ENCODE results near the gene MCRIP2. TPM values are rescaled to one million over a fixed set of nuclear protein-coding genes. Genes with fewer than 3 reads are reported as not detected.

Gene MCRIP2
- total and polyA plus RNA-seq, 9 of the 15 experiments (the other 6 are each of a cell fraction or from before 2014, with no cell fraction given), result 0.80 to 120 (median 35.2) TPM

GRCh38 chr16:632486-633335 is 8.9 kb upstream of the MCRIP2 start (continued):
- TF ChIP-seq RREB1 (CRISPR knock-in tag; IDR thresholded peaks at IDR 0.05) (no peak), ZNF639 (CRISPR knock-in tag; conservative IDR thresholded peaks at IDR 0.05 in 1 of 2, IDR thresholded peaks at IDR 0.05 in 1 of 2) (no peak), SMARCE1 (IDR thresholded peaks at IDR 0.05) (no peak), SIN3B (IDR thresholded peaks at IDR 0.05; ENCODE audit: low read depth) (no peak), MYBL2 (IDR thresholded peaks at IDR 0.05; ENCODE audit: low read depth) (no peak), MYBL2 (CRISPR knock-in tag; IDR thresholded peaks at IDR 0.05; ENCODE audit: borderline replicate concordance) (no peak), RBFOX2 (IDR thresholded peaks at IDR 0.05; ENCODE audit: low read depth, low read length) (0 out of 2 replicates have a peak, but pooled peaks have one; percentile 43), HNRNPL (IDR thresholded peaks at IDR 0.05; ENCODE audit: low read depth, low read length) (peak; percentile 18; the same call in 1 of the 2 replicates), SOX6 (IDR thresholded peaks at IDR 0.05) (no peak), POLR2G (IDR thresholded peaks at IDR 0.05; ENCODE audit: low read depth, low read length) (peak; percentile 66), MCM7 (IDR thresholded peaks at IDR 0.05) (no peak), SRSF9 (IDR thresholded peaks at IDR 0.05; ENCODE audit: borderline replicate concordance, low read depth, low read length) (no peak), ZNF707 (CRISPR knock-in tag; conservative IDR thresholded peaks at IDR 0.05) (no peak), PATZ1 (CRISPR knock-in tag; IDR thresholded peaks at IDR 0.05; ENCODE audit: borderline replicate concordance) (no peak), NR3C1 (CRISPR knock-in tag; IDR thresholded peaks at IDR 0.05) (no peak), PYGO2 (tag; IDR thresholded peaks at IDR 0.05) (no peak), TARDBP (IDR thresholded peaks at IDR 0.05) (no peak), GTF2E2 (tag; IDR thresholded peaks at IDR 0.05) (no peak)
